ENCODE measurements around the gene P2RX4.
"Not testable (repeated sequence)": the region's sequence is repeated elsewhere in the genome, so short reads cannot be mapped to it uniquely, and the experiment has no call there.

P2RX4 gene

GRCh38 chr12:121279507-121279915 is 69.6 kb downstream of the P2RX4 start:
- DNase-seq (ENCODE audit: low spot score) = no peak
- TF ChIP-seq CTCF (IDR thresholded peaks at IDR 0.05; ENCODE audit: extremely low read depth, missing control alignments) = no peak

GRCh38 chr12:121280531-121280930 is 70.6 kb downstream of the P2RX4 start:
- not testable (repeated sequence) for DNase-seq (ENCODE audit: low spot score)

GRCh38 chr12:121281116-121281515 is 71.2 kb downstream of the P2RX4 start:
- DNase-seq (ENCODE audit: low spot score) = not testable (repeated sequence)

GRCh38 chr12:121282072-121282742 is 72.3 kb downstream of the P2RX4 start:
- TF ChIP-seq CTCF (IDR thresholded peaks at IDR 0.05; ENCODE audit: extremely low read depth, missing control alignments) = no peak
- no peak for DNase-seq (ENCODE audit: low spot score)

- DNase-seq (ENCODE audit: low spot score) = not testable (repeated sequence)
These were observed 73.0 kb downstream of the P2RX4 start for GRCh38 chr12:121282910-121283309.

- no peak for TF ChIP-seq CTCF (IDR thresholded peaks at IDR 0.05; ENCODE audit: extremely low read depth, missing control alignments)
- no peak for DNase-seq (ENCODE audit: low spot score)
These were observed 73.5 kb downstream of the P2RX4 start for GRCh38 chr12:121283388-121283787.
